ENCODE data around the gene SH3GL2. TPM values are rescaled to one million over a fixed set of nuclear protein-coding genes. Genes with fewer than 3 reads are reported as not detected.

The SH3GL2 gene
- total RNA-seq, 2 experiments from 2014 or later: not detected

GRCh38 chr9:17706347-17706746, 127.5 kb downstream of the SH3GL2 start:
- ChIA-PET CTCF (no interaction called here), POLR2A (no interaction called here)
- H3K4me3 Mint-ChIP-seq: no peak overlapping the region

GRCh38 chr9:17719053-17719452, 140.2 kb downstream of the SH3GL2 start:
- Mint-ChIP-seq H3K9me3 (peaks cover 2% of the 10 kb centered on the region), H3K4me3 (no peak overlapping the region), H3K27ac (no peak overlapping the region), H3K27me3 (no peaks in the 10 kb centered on the region), H3K4me1 (no peaks in the 10 kb centered on the region), H3K36me3 (ENCODE audit: low read depth) (no peaks in the 10 kb centered on the region)
- ChIA-PET CTCF (no interaction called here), POLR2A (no interaction called here)
- DNase-seq: no peak

More at GRCh38 chr9:17706347-17706746, 127.5 kb downstream of the SH3GL2 start:
- peaks cover under 1% of the 10 kb centered on the region for H3K9me3 Mint-ChIP-seq
- H3K27ac Mint-ChIP-seq: no peak overlapping the region
- no peaks in the 10 kb centered on the region for H3K27me3 Mint-ChIP-seq
- no peaks in the 10 kb centered on the region for H3K36me3 Mint-ChIP-seq (ENCODE audit: low read depth)
- DNase-seq: no peak
- H3K4me1 Mint-ChIP-seq: no peaks in the 10 kb centered on the region

- CTCF ChIA-PET: interaction anchor here (1.4 kb wide), 1 partner anchor 29 kb away, joined by 3 read pairs; no protein-coding TSS in a partner anchor
- Mint-ChIP-seq H3K27ac (no peak overlapping the region), H3K4me3 (no peak overlapping the region), H3K9me3 (peaks cover 8% of the 10 kb centered on the region), H3K36me3 (ENCODE audit: low read depth) (no peaks in the 10 kb centered on the region), H3K27me3 (no peaks in the 10 kb centered on the region), H3K4me1 (no peaks in the 10 kb centered on the region)
- no peak for DNase-seq
- POLR2A ChIA-PET: no interaction called here
Measured at GRCh38 chr9:17721954-17722353, 143.1 kb downstream of the SH3GL2 start.

GRCh38 chr9:17723656-17724055, 144.8 kb downstream of the SH3GL2 start:
- no peak overlapping the region for H3K27ac Mint-ChIP-seq
- no peak for DNase-seq
- H3K4me3 Mint-ChIP-seq: no peak overlapping the region
- CTCF ChIA-PET: no interaction called here
- POLR2A ChIA-PET: no interaction called here
- no peaks in the 10 kb centered on the region for H3K36me3 Mint-ChIP-seq (ENCODE audit: low read depth)
- no peaks in the 10 kb centered on the region for H3K27me3 Mint-ChIP-seq
- no peaks in the 10 kb centered on the region for H3K4me1 Mint-ChIP-seq
- H3K9me3 Mint-ChIP-seq: peaks cover 8% of the 10 kb centered on the region

- H3K4me1 Mint-ChIP-seq: no peaks in the 10 kb centered on the region
- H3K27ac Mint-ChIP-seq: no peak overlapping the region
- H3K4me3 Mint-ChIP-seq: no peak overlapping the region
- H3K9me3 Mint-ChIP-seq: peaks cover 11% of the 10 kb centered on the region
- POLR2A ChIA-PET: no interaction called here
- H3K27me3 Mint-ChIP-seq: no peaks in the 10 kb centered on the region
- CTCF ChIA-PET: no interaction called here
- no peak for DNase-seq
- H3K36me3 Mint-ChIP-seq (ENCODE audit: low read depth): no peaks in the 10 kb centered on the region
Measured at GRCh38 chr9:17725399-17726010, 146.6 kb downstream of the SH3GL2 start.

- POLR2A ChIA-PET: no interaction called here
- Mint-ChIP-seq H3K4me3 (no peak overlapping the region), H3K36me3 (ENCODE audit: low read depth) (no peaks in the 10 kb centered on the region), H3K9me3 (peaks cover 11% of the 10 kb centered on the region), H3K27ac (no peak overlapping the region), H3K4me1 (no peaks in the 10 kb centered on the region), H3K27me3 (no peaks in the 10 kb centered on the region)
- DNase-seq: no peak
- CTCF ChIA-PET: no interaction called here
Measured at GRCh38 chr9:17726298-17726697, 147.4 kb downstream of the SH3GL2 start.

- no peaks in the 10 kb centered on the region for H3K36me3 Mint-ChIP-seq (ENCODE audit: low read depth)
- DNase-seq: no peak
- no peaks in the 10 kb centered on the region for H3K4me1 Mint-ChIP-seq
- no peaks in the 10 kb centered on the region for H3K27me3 Mint-ChIP-seq
- CTCF ChIA-PET: no interaction called here
- H3K27ac Mint-ChIP-seq: no peak overlapping the region
- no peak overlapping the region for H3K4me3 Mint-ChIP-seq
- POLR2A ChIA-PET: no interaction called here
- H3K9me3 Mint-ChIP-seq: peaks cover 3% of the 10 kb centered on the region
Measured at GRCh38 chr9:17730899-17731298, 152.0 kb downstream of the SH3GL2 start.

GRCh38 chr9:17731308-17731707, 152.4 kb downstream of the SH3GL2 start:
- Mint-ChIP-seq H3K4me1 (no peaks in the 10 kb centered on the region), H3K27ac (no peak overlapping the region), H3K27me3 (no peaks in the 10 kb centered on the region), H3K9me3 (peaks cover 3% of the 10 kb centered on the region), H3K36me3 (ENCODE audit: low read depth) (no peaks in the 10 kb centered on the region), H3K4me3 (no peak overlapping the region)
- POLR2A ChIA-PET: no interaction called here
- CTCF ChIA-PET: no interaction called here
- no peak for DNase-seq

- no peaks in the 10 kb centered on the region for H3K4me1 Mint-ChIP-seq
- no peak for DNase-seq
- peaks cover under 1% of the 10 kb centered on the region for H3K9me3 Mint-ChIP-seq
- POLR2A ChIA-PET: no interaction called here
- CTCF ChIA-PET: no interaction called here
- no peak overlapping the region for H3K27ac Mint-ChIP-seq
- H3K36me3 Mint-ChIP-seq (ENCODE audit: low read depth): no peaks in the 10 kb centered on the region
- no peak overlapping the region for H3K4me3 Mint-ChIP-seq
- H3K27me3 Mint-ChIP-seq: no peaks in the 10 kb centered on the region
Measured at GRCh38 chr9:17734674-17735073, 155.8 kb downstream of the SH3GL2 start.

GRCh38 chr9:17735859-17736258, 157.0 kb downstream of the SH3GL2 start:
- no peak for DNase-seq
- Mint-ChIP-seq H3K4me1 (no peaks in the 10 kb centered on the region), H3K27ac (no peak overlapping the region), H3K36me3 (ENCODE audit: low read depth) (no peaks in the 10 kb centered on the region), H3K27me3 (no peaks in the 10 kb centered on the region), H3K9me3 (no peaks in the 10 kb centered on the region), H3K4me3 (no peak overlapping the region)
- ChIA-PET CTCF (no interaction called here), POLR2A (no interaction called here)

- ChIA-PET CTCF (no interaction called here), POLR2A (no interaction called here)
- no peak for DNase-seq
- Mint-ChIP-seq H3K27me3 (no peaks in the 10 kb centered on the region), H3K36me3 (ENCODE audit: low read depth) (no peaks in the 10 kb centered on the region), H3K9me3 (no peaks in the 10 kb centered on the region), H3K4me3 (no peak overlapping the region), H3K27ac (no peak overlapping the region), H3K4me1 (no peaks in the 10 kb centered on the region)
Measured at GRCh38 chr9:17739022-17739421, 160.2 kb downstream of the SH3GL2 start.

GRCh38 chr9:17739736-17740135, 160.9 kb downstream of the SH3GL2 start:
- POLR2A ChIA-PET: no interaction called here
- Mint-ChIP-seq H3K27me3 (no peaks in the 10 kb centered on the region), H3K9me3 (no peaks in the 10 kb centered on the region), H3K4me1 (no peaks in the 10 kb centered on the region), H3K4me3 (no peak overlapping the region), H3K36me3 (ENCODE audit: low read depth) (no peaks in the 10 kb centered on the region), H3K27ac (no peak overlapping the region)
- CTCF ChIA-PET: no interaction called here
- no peak for DNase-seq

- H3K4me1 Mint-ChIP-seq: no peaks in the 10 kb centered on the region
- no peak for DNase-seq
- H3K27me3 Mint-ChIP-seq: no peaks in the 10 kb centered on the region
- H3K4me3 Mint-ChIP-seq: no peak overlapping the region
- no peaks in the 10 kb centered on the region for H3K9me3 Mint-ChIP-seq
- POLR2A ChIA-PET: no interaction called here
- no peak overlapping the region for H3K27ac Mint-ChIP-seq
- CTCF ChIA-PET: no interaction called here
- no peaks in the 10 kb centered on the region for H3K36me3 Mint-ChIP-seq (ENCODE audit: low read depth)
Measured at GRCh38 chr9:17742067-17742466, 163.2 kb downstream of the SH3GL2 start.

GRCh38 chr9:17744786-17745185, 165.9 kb downstream of the SH3GL2 start:
- Mint-ChIP-seq H3K9me3 (peaks cover 2% of the 10 kb centered on the region), H3K4me3 (no peak overlapping the region), H3K27ac (no peak overlapping the region), H3K36me3 (ENCODE audit: low read depth) (no peaks in the 10 kb centered on the region), H3K4me1 (no peaks in the 10 kb centered on the region), H3K27me3 (no peaks in the 10 kb centered on the region)
- CTCF ChIA-PET: no interaction called here
- DNase-seq: no peak
- POLR2A ChIA-PET: no interaction called here
